Hepatocyte (in vitro differentiated cells): ENCODE measurements around the gene EXOC4.

Experiments
- EZH2 ChIP-seq: fragments of 200-600 bp; sonication (generic); IDR thresholded peaks from 2 replicates; pipeline ENCODE4 v1.6.1; 2016; ENCODE audit warnings: antibody characterized with exemption, mild to moderate bottlenecking, borderline replicate concordance
- EZH2phosphoT487 ChIP-seq: fragments of 200-600 bp; sonication (generic); IDR thresholded peaks from one replicate; pipeline ENCODE4 v1.6.1; 2018; ENCODE audit warnings: antibody characterized with exemption, mild to moderate bottlenecking, low read depth, moderate library complexity; ENCODE audit not compliant: unreplicated experiment, severe bottlenecking
- TF ChIP-seq, protein P1 (sequence below): fragments of 200-600 bp; sonication (generic); IDR thresholded peaks from 2 replicates; pipeline ENCODE4 v1.5.1; 2016; ENCODE audit warnings: antibody characterized with exemption, mild to moderate bottlenecking; ENCODE audit not compliant: poor library complexity

DNA sequence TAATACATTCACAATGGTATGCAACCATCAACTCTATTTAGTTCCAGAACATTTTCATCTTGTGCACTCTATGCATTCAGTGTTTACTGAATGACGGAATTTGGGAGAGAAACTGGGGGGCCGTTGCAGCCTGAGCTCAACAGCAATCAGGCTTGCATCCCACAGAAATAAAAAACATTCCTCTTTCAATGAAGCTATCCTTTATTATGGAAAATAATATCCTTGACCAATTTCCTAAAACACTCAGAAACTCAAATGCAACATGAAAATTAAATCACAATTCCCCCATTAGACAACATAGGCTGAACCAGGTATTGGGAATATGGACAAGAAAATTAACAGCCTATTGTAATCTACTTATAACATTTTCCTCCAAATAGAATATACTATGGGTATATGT lies 6.3 kb upstream of the EXOC4 start:
- TF ChIP-seq, protein P1, sequence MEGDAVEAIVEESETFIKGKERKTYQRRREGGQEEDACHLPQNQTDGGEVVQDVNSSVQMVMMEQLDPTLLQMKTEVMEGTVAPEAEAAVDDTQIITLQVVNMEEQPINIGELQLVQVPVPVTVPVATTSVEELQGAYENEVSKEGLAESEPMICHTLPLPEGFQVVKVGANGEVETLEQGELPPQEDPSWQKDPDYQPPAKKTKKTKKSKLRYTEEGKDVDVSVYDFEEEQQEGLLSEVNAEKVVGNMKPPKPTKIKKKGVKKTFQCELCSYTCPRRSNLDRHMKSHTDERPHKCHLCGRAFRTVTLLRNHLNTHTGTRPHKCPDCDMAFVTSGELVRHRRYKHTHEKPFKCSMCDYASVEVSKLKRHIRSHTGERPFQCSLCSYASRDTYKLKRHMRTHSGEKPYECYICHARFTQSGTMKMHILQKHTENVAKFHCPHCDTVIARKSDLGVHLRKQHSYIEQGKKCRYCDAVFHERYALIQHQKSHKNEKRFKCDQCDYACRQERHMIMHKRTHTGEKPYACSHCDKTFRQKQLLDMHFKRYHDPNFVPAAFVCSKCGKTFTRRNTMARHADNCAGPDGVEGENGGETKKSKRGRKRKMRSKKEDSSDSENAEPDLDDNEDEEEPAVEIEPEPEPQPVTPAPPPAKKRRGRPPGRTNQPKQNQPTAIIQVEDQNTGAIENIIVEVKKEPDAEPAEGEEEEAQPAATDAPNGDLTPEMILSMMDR = no peak
- no peak for TF ChIP-seq EZH2
- no peak for TF ChIP-seq EZH2phosphoT487
